Type B pancreatic cell (in vitro differentiated cells): Measurements from ENCODE around the gene AKAP7. TPM values are rescaled to one million over a fixed set of nuclear protein-coding genes. Genes with fewer than 3 reads are reported as not detected.
"Not testable (repeated sequence)": the region's sequence is repeated elsewhere in the genome, so short reads cannot be mapped to it uniquely, and the experiment has no call there.

ENCODE experiments used
- DNase-seq: peaks from one replicate; pipeline ENCODE4 v3.0.0; 2021; ENCODE audit warnings: mixed read lengths; ENCODE audit not compliant: unreplicated experiment; ENCODE audit errors: extremely low spot score
- H3K27ac Mint-ChIP-seq: 2 replicates; pipeline ENCODE4 v1.8.0; 2021; ENCODE audit warnings: mild to moderate bottlenecking, mixed read lengths
- H3K27me3 Mint-ChIP-seq: 2 replicates; pipeline ENCODE4 v1.8.0; 2021; ENCODE audit warnings: mixed read lengths
- H3K36me3 Mint-ChIP-seq: 2 replicates; pipeline ENCODE4 v1.8.0; 2021; ENCODE audit warnings: mixed read lengths
- H3K4me1 Mint-ChIP-seq: one replicate; pipeline ENCODE4 v1.8.0; 2021; ENCODE audit warnings: mixed read lengths; ENCODE audit not compliant: unreplicated experiment
- H3K4me3 Mint-ChIP-seq: 2 replicates; pipeline ENCODE4 v1.8.0; 2021; ENCODE audit warnings: mild to moderate bottlenecking, mixed read lengths
- H3K9me3 Mint-ChIP-seq: 2 replicates; pipeline ENCODE4 v1.8.0; 2021; ENCODE audit warnings: mixed read lengths
- total RNA-seq: library from RNA; stranded (reverse); gene quantifications from 2 replicates; pipeline ENCODE4 v1.2.1, GENCODE V29; 2021; ENCODE audit warnings: low replicate concordance
- TF ChIP-seq, protein P1 (sequence below): fragments of 200-600 bp; sonication (generic); conservative IDR thresholded peaks from 2 replicates; pipeline ENCODE4 v1.5.0; 2021; ENCODE audit warnings: antibody characterized with exemption, mild to moderate bottlenecking

AKAP7 gene
- total RNA-seq, 1 donor from 2014 or later, result 7.2 TPM

DNA sequence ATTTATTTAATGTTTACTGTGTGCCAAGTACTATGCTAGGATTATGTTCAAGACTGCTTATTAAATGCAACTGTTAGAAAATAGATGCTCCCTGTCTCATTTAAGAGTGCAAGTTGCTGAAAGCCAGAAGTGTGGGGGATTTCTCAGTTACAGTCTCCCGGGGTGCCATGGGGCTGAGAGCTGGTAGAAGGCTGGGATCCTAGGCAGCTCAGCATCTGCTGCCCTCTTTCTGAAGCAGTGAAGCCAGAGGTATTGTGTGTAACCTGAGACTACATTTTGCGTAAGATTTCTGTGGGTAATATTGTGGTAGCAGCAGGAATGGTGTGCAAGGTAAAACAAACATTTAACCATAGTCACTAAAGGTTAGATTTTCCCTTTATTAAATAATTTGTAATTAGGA is 120.6 kb downstream of the AKAP7 start:
- no peak overlapping the region for H3K4me3 Mint-ChIP-seq
- peaks cover 4% of the 10 kb centered on the region for H3K9me3 Mint-ChIP-seq
- TF ChIP-seq, protein P1, sequence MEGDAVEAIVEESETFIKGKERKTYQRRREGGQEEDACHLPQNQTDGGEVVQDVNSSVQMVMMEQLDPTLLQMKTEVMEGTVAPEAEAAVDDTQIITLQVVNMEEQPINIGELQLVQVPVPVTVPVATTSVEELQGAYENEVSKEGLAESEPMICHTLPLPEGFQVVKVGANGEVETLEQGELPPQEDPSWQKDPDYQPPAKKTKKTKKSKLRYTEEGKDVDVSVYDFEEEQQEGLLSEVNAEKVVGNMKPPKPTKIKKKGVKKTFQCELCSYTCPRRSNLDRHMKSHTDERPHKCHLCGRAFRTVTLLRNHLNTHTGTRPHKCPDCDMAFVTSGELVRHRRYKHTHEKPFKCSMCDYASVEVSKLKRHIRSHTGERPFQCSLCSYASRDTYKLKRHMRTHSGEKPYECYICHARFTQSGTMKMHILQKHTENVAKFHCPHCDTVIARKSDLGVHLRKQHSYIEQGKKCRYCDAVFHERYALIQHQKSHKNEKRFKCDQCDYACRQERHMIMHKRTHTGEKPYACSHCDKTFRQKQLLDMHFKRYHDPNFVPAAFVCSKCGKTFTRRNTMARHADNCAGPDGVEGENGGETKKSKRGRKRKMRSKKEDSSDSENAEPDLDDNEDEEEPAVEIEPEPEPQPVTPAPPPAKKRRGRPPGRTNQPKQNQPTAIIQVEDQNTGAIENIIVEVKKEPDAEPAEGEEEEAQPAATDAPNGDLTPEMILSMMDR, result no peak
- H3K27me3 Mint-ChIP-seq, result no peaks in the 10 kb centered on the region
- peaks cover 9% of the 10 kb centered on the region for H3K36me3 Mint-ChIP-seq
- DNase-seq, result no peak
- H3K27ac Mint-ChIP-seq, result no peak overlapping the region
- peaks cover 27% of the 10 kb centered on the region for H3K4me1 Mint-ChIP-seq

DNA sequence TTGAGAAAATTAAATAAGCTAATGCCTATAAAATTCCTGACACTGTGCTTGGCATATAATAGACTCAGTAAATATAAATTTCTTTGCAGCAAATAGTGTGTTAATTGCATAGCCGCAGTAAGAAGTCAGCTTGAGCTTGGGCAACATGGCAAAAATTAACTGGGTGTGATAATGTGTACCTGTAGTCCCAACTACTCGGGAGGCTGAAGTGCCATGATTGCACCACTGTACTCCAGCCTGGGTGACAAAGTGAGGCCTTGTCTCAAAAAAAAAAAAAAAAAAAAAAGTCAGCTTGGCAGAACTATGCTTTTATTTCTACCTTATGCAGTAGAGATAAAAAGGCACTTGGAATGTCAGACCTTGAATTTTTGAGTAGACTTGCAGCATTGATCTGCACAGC is 121.8 kb downstream of the AKAP7 start:
- Mint-ChIP-seq H3K36me3 (peaks cover 9% of the 10 kb centered on the region), H3K4me3 (no peak overlapping the region), H3K9me3 (peaks cover 8% of the 10 kb centered on the region), H3K27me3 (no peaks in the 10 kb centered on the region), H3K4me1 (peaks cover 20% of the 10 kb centered on the region), H3K27ac (no peak overlapping the region)
- TF ChIP-seq, protein P1, result no peak
- no peak for DNase-seq

DNA sequence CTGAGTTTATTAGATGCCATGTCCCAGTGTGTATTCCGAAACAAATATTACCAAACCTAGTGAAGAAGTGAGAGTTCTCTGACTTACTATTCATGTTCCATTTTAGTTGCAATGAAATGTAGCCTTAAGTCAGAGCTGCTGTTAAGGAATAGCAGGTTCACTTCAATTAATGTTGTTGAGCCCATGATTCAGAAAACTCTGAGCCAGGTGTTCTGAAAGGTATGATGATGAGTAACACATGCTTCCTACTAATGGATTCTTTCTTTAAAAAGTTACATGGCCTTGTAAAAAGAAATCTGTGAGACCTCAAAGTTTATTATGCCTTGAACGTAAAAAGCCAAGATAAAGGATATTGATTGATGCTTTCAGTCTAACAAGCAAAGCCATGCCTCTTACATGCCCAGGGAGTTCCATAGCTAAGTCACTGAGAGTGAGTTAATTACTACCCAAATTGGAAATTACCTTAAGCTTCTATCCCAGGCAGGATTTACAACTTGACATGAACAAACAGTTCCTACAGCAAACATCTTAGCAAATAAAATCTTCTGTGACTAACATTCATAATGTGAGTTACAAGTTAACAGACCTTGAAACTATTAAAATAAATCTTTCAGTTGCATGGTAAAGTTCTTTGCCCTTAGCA is 122.9 kb downstream of the AKAP7 start:
- Mint-ChIP-seq H3K27me3 (no peaks in the 10 kb centered on the region), H3K4me3 (no peak overlapping the region), H3K27ac (no peak overlapping the region), H3K4me1 (peaks cover 13% of the 10 kb centered on the region), H3K9me3 (peaks cover 8% of the 10 kb centered on the region), H3K36me3 (peaks cover 9% of the 10 kb centered on the region)
- TF ChIP-seq, protein P1, result no peak
- DNase-seq, result no peak

DNA sequence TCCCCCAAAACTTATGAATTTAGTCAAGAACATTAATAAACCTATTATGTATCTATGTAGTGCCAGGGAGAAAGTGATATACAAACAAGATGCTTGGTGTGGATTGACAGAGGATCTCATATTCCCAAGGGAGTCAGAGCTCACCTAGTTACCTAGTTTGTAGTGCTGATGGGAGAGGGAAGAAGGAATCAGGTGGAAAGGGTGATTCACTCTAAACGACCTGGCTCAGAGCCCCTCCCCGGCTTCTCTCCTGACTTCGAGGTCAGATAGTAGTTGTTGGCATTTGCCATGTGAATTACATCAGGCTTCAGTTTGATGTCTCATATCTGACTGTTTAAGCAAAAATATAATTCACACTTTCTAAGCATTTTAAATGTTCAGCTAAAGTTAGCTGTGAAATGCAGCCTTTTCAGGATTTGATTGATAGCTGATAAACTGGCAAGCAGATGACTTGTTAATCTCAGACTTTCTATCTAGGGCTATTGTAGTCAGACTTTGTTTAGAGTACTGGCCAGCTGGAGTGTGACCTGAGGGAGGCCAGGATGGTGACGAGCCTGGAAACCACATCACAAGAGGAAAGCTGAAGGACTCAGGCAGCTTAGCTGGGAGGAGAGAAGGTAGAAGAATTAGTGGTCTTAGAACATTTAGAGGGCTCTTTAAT is 123.7 kb downstream of the AKAP7 start:
- Mint-ChIP-seq H3K9me3 (peaks cover 8% of the 10 kb centered on the region), H3K4me3 (no peak overlapping the region), H3K27ac (no peak overlapping the region), H3K27me3 (no peaks in the 10 kb centered on the region), H3K4me1 (peaks cover 13% of the 10 kb centered on the region), H3K36me3 (peaks cover 9% of the 10 kb centered on the region)
- TF ChIP-seq, protein P1, result no peak
- DNase-seq, result no peak

DNA sequence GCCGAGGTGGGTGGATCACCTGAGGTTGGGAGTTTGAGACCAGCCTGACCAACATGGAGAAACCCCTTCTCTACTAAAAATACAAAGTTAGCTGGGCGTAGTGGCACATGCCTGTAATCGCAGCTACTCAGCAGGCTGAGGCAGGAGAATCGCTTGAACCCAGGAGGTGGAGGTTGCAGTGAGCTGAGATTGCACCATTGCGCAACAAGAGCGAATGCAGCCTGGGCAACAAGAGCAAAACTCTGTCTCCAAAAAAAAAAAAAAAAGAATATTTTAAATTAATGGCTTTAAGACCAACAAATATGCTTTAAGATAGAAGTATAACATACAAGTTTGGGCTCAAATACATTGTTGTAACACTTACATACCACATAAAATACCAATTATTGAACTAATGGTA is 125.7 kb downstream of the AKAP7 start:
- H3K9me3 Mint-ChIP-seq, H3K4me1 Mint-ChIP-seq, H3K36me3 Mint-ChIP-seq, H3K27me3 Mint-ChIP-seq, DNase-seq, H3K4me3 Mint-ChIP-seq, H3K27ac Mint-ChIP-seq: not testable (repeated sequence)

DNA sequence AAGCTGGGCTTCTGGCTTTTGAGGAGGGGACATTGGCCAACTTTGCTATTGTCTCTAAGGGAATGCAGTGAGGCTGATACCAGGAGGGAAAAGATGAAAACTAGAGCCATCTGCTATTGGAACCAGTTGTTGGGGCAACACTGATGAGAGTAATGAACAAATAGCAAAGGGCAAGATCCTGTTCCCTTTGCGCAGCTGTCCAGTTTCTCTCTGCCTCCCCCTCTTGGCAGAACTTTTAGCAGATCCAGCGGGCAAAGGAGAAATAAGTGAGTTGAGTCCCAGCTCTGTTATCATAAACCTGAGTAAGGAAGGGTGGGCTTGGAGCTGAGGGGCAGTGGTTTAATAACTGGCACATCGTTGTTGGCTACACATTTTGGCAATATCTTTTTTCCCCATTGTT is 126.8 kb downstream of the AKAP7 start:
- DNase-seq, result no peak
- no peaks in the 10 kb centered on the region for H3K27me3 Mint-ChIP-seq
- H3K9me3 Mint-ChIP-seq, result peaks cover 8% of the 10 kb centered on the region
- peaks cover 14% of the 10 kb centered on the region for H3K36me3 Mint-ChIP-seq
- H3K4me3 Mint-ChIP-seq, result no peak overlapping the region
- no peak overlapping the region for H3K27ac Mint-ChIP-seq
- TF ChIP-seq, protein P1, result no peak
- H3K4me1 Mint-ChIP-seq, result peaks cover 17% of the 10 kb centered on the region
